NCI-H128 (cell line): ENCODE measurements around the gene IPO13.

ENCODE experiments used
- DNase-seq: peaks from one replicate; lab custom pipeline; 2025; ENCODE audit not compliant: unreplicated experiment; lab: John Stamatoyannopoulos, UW

The IPO13 gene

DNA sequence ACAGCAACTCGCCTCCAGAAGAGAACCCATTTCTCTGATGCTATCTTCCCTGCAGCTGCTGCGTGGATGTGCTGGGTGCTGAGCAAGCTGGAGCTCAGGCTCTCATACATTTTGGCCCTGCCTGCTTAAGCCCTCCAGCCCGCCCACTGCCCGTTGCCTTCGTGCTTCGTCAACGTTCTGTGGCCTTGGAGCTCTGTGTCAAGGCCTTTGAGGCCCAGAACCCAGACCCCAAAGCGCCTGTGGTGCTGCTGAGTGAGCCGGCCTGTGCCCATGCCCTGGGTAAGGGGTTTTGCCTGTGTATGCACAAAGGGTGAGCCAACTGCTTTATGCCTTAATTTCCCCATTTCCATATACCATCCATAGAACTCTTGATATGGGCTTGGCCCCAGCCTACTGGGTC lies 24.2 kb downstream of the IPO13 start:
- DNase-seq, result no peak

DNA sequence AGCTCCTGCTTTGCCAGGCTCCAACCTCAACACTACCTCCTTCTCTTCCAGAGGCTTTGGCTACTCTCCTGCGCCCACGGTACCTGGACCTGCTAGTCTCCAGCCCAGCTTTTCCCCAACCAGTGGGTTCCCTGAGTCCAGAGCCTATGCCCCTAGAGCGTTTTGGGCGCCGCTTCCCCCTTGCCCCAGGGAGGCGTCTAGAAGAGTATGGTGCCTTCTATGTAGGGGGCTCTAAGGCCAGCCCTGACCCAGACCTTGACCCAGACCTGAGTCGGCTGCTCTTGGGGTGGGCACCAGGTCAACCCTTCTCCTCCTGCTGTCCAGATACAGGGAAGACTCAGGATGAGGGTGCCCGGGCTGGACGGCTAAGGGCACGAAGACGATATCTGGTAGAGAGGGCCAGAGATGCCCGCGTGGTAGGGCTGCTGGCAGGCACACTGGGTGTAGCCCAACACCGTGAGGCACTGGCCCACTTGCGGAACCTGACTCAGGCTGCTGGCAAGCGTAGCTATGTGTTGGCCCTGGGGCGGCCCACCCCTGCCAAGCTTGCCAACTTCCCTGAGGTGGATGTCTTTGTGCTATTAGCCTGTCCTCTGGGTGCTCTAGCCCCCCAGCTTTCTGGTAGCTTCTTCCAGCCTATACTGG lies 24.7 kb downstream of the IPO13 start:
- DNase-seq, result no peak

DNA sequence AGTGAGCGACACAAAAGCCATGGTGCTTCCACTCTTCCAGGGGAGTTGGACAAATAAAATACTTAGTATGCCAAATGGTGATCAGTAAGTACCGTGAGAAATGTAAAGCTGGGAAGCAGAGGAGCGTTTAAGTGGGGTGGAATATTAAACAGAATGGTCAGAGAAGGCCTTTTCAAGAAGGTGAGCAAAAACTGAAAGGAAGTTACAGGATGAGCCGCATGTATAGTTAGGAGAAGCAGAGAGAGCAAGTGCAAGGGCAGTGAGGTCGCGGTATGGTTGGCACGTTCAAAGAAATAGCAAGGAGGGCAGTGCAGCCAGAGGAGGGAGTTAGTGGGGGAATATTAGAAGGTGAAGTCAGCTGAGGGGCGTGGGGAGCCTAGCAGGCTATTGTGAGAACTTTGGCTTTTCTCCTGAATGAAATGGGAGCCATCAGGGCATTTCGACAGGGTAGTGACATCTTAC lies 27.3 kb downstream of the IPO13 start:
- no peak for DNase-seq

DNA sequence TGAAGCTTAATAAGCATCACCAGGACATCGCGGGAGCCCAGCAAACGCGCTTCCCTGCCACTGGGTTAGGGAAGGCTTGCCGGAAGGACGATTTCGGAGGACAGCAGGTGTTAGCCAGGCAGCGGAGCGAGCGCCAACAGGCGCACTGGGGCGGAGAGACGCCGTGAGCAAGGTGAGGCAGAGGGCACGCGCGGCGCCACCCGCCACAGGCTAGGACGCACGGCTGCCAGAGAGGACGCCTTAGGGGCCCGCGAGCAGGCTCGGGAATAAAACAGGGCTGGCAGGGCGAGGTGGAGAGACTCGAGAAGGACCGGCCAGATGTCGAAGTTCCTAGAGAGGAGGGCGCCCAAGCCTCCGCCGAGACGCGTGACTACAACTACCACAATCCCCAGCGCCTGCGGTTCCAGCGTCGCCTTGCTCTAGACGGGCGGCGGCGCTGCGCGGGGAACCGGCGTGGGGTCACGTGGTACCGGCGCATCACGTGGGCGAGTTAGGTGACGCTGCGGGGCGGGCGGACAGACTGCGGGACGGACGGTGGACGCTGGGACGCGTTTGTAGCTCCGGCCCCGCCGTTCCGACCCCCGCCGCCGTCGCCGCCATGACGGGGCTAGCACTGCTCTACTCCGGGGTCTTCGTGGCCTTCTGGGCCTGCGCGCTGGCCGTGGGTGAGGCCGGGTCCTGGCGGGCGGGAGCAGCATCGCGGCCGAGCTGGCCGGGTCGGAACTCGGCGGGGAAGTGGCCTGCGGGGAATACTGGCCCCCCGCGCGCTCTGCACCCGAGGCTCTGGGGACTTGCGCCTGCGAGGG lies 27.9 kb downstream of the IPO13 start, which contains the start of gene ATP6V0B:
ATP6V0B (plus strand) TSS at position 518 of the 806 bp plus-strand sequence; CDS start at position 599, 81 bp downstream.
- peak; percentile 91 for DNase-seq

DNA sequence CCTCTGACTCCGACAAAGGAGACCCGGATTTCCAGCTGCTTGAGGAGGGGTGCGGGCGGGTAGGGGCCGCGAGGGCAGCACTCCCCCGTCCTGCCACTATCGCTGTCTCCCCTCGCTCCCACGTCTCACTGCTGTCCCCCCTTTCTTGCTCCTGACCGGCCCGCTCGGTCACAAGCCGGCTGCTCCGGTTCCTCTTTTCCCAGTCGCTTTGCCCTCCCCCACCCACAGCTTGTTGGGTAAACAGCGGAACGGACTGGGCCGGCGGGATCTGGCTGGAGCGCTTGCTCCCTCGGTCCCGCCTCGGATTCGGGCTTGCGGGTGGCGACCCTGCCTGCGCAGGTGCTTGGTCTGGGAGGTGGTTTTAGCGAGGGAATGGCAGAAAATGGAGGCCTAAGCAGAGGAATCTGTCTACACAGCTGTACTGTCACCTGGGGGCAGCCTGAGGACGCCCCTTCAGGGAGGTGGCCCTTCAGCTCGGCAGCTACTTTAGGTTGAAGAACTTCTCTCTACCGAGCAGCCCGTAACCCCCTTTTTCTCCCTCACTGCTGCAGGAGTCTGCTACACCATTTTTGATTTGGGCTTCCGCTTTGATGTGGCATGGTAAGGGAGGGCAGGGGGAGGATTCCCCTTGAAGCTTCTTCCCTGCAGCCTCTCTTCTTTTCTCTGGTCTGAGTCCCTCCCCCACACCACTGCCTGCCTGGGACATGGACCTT lies 28.7 kb downstream of the IPO13 start:
- DNase-seq, result no peak

DNA sequence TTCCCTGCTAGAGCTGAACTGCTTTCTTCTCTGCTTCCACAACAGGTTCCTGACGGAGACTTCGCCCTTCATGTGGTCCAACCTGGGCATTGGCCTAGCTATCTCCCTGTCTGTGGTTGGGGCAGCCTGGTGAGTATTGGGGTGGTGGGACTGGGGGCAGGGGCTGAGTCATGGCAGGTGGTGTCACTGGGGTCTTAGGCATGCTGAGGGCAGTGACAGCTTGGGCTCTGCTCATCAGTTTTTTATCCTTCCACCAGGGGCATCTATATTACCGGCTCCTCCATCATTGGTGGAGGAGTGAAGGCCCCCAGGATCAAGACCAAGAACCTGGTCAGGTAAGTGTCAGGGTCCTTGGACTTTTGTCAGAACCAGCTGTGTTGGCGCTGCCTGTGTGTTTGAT lies 29.3 kb downstream of the IPO13 start:
- no peak for DNase-seq

DNA sequence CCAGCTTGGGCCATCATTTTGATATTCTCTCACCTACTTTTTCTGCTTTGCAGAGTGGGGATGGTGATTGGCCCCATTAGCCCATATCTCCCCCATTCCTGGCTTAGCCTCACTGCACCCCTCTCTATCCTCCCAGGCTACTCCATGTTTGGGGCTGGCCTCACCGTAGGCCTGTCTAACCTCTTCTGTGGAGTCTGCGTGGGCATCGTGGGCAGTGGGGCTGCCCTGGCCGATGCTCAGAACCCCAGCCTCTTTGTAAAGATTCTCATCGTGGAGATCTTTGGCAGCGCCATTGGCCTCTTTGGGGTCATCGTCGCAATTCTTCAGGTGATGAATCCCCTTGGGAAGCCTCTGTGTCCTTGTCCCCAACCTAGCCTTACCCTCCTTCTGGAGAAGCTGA lies 30.1 kb downstream of the IPO13 start:
- no peak for DNase-seq

DNA sequence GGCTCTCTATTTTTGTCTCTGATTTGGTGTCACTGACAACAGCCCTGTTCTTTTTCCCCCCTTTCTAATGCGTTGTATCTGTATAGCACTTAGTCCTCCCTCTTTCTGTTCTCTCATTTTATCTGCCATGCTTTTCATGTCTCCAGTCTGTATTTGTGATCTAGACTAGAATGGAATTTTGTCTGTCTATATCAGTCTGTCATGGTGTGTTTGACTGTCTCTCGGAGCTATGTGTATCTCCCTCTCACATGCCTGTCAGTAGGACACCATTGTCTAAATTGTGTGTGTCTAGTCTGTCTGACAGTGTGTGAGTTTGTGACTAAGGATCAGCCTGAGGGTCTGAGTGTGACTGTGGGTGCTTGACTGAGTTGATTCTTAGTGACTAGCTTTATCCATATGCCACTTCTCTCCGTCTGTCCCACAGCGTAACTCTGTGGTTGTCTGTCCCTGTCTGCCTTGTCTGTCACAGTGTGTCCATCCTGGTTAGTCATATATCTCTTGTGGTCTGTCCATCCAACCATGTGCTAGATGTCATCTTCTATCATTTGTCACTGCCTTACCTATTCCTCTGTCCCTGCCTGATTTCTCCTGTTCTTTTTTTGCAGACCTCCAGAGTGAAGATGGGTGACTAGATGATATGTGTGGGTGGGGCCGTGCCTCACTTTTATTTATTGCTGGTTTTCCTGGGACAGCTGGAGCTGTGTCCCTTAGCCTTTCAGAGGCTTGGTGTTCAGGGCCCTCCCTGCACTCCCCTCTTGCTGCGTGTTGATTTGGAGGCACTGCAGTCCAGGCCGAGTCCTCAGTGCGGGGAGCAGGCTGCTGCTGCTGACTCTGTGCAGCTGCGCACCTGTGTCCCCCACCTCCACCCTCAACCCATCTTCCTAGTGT lies 30.9 kb downstream of the IPO13 start:
- DNase-seq, result no peak

DNA sequence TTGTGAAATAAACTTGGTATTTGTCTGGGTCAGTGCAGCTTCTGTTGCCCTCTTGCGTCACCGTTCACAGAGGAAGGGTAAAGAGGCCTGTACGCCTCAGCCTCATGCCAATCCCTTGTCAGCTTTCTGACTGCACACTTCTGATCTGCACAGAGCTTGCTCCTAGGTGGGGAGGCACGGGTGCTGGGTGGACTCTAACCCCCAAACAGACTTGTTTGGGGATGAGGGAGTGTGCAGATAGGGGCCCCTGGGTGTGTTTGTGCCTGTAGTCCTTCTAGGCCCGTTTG lies 31.5 kb downstream of the IPO13 start:
- no peak for DNase-seq

DNA sequence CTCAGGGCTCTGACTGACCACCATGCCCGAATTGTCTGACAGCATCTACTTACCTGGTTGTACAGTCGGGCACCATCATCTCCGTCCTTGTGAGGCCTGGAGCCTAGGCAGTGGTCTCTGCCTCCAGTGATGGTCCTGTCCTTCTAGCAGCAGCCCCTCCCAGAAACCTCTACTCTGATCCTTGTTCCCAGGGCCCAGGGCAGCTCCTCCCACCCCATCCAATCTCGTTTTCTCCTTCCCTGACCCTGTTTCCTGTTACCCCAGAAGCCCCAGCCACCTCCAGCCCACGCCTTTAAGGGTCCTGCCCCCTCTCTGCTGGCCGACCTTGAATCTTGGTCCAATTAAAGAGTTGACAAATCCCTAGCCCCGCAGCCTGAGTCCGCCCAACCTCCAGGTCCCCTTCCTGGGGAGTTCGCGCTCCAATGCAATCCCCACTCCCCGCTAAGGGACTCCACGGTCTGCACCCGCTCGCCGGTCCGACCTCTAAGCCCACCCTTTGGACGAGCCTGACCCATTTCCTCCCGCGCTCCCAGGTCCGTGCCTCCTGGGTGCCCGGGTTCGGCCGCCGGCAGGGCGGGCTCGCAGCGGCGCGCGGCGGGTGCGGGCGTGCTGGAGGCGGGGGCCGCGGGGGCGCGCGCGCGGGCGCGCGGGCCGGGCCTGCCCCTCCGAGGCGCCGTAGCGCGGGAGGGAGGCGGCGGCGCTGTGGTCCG lies 32.0 kb downstream of the IPO13 start, which contains the start of gene B4GALT2:
B4GALT2 (plus strand) TSS at position 660 of the 710 bp plus-strand sequence. CDS start 1,951 bp downstream, outside the sequence.
- no peak for DNase-seq

DNA sequence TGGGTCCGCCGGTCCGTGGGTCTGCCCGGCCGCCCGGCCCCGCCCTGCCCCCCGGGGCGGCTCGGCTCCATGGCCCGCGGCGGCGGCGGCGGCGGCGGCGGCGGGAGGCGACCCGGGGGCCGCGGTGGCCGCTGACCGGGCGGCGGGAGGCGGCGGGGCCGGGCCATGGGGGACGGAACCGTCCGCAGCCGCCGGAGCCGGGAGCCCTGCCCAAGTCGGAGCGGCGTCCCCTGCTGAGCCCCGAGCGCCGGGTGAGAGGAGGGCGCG lies 32.4 kb downstream of the IPO13 start:
- DNase-seq, result no peak

DNA sequence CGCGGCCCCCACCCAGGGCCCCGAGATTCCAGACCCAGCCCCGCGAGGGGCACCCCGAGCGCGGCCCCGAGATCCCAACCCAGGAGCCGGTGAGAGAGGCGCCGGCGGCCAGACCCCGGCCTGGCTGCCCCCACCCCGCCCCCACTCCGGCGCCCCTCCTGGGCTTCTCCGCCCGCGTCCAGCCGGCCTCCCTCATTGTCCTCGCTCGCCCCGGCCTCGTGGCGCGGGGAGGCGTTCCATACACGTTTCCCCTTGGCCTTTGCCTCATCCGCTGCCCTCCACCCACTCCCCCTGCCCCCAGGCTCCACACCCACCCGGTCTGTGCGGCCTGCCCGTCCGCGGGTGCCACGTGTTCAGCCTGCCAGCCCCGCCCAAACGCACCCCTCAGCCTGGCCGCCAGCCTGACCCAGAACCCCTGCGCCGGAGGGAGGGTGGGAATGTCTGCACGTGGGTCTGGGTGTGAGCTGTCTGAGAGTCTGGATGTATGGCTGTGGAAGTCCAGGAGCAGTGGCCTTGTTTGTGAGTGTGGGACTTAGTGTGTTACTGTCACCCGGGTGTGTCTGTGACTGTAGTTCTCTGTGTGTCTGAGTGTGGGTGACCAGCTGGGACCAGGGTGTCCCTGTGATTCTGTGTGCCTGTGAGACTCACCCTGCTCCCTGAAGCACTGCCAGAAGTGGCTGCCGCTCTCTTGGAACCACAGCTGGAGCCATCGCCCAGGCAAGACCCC lies 32.9 kb downstream of the IPO13 start:
- no peak for DNase-seq

DNA sequence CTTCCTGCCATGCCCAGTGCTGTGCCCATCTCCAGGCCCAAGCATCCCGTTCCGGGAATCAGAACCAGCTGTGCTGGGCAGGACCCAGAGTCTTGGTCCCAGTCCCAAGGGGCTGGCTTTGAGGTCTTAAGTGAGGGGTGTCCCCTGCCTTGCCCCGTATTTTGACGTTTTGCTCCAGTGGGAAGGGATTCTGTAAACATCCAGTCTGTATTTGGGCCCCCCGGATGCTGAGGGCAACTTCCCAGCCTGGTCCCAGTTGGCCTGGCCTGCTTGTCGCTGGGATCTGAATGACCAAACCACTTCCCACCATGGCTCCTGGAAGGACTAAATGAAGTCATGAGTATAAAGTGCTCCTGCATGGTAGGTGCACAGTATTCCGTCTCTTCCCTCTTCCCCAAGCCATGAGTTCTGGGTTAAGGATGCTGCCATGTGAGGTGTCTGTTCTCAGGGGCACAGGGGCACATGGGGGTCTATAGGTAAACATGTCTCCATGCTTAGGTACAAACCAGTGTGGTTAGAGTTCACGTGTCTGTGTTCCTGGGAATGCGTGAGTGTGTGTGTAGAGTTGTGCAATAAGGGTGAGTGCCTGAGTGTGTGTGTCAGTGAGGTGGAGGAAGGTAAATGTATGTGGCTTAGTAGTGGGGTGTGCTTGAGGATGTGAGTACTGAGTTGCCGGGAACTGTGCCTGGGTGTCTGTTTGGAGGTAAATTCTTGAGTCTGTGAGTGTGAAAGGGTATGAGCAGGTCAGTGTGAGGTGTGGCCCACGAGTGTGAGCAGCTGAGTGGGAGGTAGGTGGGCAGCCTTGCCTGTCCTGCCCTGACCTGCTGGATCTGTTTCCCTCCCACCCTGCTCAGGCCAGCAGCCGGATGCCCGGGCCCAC lies 33.7 kb downstream of the IPO13 start:
- no peak for DNase-seq

DNA sequence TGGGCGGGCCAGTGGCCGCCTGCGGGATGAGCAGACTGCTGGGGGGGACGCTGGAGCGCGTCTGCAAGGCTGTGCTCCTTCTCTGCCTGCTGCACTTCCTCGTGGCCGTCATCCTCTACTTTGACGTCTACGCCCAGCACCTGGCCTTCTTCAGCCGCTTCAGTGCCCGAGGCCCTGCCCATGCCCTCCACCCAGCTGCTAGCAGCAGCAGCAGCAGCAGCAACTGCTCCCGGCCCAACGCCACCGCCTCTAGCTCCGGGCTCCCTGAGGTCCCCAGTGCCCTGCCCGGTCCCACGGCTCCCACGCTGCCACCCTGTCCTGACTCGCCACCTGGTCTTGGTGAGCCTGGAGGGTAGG lies 34.4 kb downstream of the IPO13 start:
- no peak for DNase-seq

DNA sequence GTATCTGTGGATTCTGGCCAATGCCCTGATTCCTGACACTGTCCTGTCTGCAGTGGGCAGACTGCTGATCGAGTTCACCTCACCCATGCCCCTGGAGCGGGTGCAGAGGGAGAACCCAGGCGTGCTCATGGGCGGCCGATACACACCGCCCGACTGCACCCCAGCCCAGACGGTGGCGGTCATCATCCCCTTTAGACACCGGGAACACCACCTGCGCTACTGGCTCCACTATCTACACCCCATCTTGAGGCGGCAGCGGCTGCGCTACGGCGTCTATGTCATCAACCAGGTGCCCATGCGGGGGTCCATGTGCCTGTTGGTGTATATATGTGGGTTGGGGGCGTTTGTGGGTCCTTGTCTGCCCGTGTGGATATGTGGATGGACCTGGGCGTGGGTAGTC lies 34.9 kb downstream of the IPO13 start:
- DNase-seq, result no peak

DNA sequence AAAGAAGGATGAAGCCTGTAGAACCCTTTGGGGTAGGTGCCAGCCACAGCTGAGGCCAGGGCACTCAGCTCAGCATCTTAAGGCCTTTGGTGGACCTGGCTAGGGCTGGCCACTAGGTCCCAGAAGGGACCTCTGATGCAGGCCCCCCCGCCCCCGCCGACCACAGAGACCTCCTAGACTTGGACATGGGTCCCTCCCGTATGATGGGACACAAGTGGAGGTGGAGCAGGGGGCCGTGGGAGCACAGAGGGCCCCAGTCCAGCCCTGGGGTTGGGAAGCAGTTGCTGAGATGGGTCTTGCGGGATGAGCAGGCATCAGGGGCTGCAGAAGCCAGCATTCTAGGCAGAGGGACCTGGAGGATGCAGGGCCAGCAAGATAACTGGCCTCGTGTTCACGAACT lies 35.5 kb downstream of the IPO13 start:
- DNase-seq, result no peak

DNA sequence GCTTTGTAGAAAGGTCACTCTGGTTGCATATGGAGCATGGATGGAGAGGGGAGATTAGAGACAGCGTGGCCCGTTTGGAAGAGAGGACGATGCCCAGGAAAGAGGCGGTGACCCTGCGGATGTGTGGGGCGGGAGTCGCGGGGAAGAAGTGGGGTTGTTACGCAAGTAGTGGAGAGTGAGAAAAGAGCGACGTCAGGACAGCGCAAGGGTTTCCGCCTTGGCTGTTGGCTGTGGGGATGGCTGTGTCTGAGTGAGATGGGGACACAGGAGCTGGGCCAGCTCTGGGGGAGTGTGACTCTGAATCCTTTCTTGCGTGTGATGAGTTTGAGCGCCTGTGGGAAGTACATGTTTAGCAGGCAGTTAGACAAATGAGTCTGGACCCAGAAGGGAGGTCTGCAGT lies 36.1 kb downstream of the IPO13 start:
- DNase-seq, result no peak

DNA sequence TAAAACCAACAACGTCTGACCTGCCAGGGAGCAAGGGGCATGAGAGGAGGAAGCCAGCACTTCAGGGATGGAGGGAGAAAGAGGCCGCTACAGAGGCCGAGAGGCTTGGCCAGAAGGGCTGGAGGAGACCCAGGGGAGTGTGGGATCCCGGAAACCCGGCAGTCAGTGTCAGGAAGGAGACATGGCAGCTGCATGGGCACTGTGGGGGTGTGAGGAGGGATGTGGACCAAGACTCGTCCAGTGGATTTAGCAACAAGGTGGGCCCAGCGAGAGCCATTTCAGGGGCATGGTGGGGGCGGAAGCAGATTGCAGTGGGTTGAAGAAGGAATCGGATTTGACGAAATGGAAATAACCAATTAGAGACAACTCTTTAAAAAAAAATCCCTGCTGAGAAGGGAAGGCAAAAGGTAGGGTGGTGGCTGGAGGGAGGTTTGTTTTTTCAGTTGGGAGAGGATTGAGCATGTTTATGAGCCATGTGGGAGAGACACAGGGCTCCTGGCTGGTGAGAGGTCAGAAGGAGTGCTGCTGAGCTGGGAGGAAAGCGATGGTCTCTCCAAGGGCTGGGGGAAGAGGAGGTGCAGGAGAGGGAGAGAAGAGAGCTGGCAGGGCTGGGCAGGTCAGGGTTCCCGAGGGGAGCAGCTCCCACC lies 36.6 kb downstream of the IPO13 start:
- DNase-seq, result no peak

DNA sequence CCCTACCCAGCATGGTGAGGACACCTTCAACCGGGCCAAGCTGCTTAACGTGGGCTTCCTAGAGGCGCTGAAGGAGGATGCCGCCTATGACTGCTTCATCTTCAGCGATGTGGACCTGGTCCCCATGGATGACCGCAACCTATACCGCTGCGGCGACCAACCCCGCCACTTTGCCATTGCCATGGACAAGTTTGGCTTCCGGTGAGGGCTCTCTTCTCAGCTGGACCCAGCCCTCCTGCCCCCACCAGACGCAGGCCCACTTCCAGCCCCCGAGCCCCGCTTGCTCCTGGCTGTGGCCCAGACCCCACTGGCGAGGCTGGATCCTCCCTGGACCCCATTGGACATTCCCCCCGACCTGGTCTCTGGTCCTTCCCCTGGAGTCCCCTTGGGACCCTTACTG lies 38.1 kb downstream of the IPO13 start:
- no peak for DNase-seq
